ENCODE data around the gene ANTXRL. TPM values are rescaled to one million over a fixed set of nuclear protein-coding genes. Genes with fewer than 3 reads are reported as not detected.

ANTXRL gene
- total and polyA plus RNA-seq, 8 donors, result 0.15 TPM; not detected in 7

GRCh38 chr10:46288601-46289206 is 1.9 kb downstream of the ANTXRL start:
- no peaks in the 10 kb centered on the region for H3K27me3 ChIP-seq
- no peak for FAIRE-seq
- no peak overlapping the region for H3K27ac ChIP-seq
- DNase-seq, result peak in 1 of 6 donors; percentile 8
- H3K4me1 ChIP-seq, result no peaks in the 10 kb centered on the region
- H3K9me3 ChIP-seq, result no peaks in the 10 kb centered on the region
- no peak for ATAC-seq
- no peak overlapping the region for H3K4me3 ChIP-seq
- no peaks in the 10 kb centered on the region for H3K36me3 ChIP-seq
- no peak for TF ChIP-seq CTCF (IDR thresholded peaks at IDR 0.05)
- intact Hi-C loops (cut with DNase I), result loop anchor here in 1 of 3 donors (10.0 kb wide), 1 partner anchor 1096 kb away; the partner anchor contains the start of gene ZNF488
- WGBS, 2 donors, result 83 to 85% methylated on average over 6 of the region's 6 CpGs

- Histone ChIP-seq H3K4me1 (no peaks in the 10 kb centered on the region), H3K9me3 (no peaks in the 10 kb centered on the region), H3K36me3 (no peaks in the 10 kb centered on the region), H3K27me3 (no peaks in the 10 kb centered on the region), H3K4me3 (no peak overlapping the region), H3K27ac (no peak overlapping the region)
- FAIRE-seq (no peak), DNase-seq (no peak), ATAC-seq (no peak)
- no peak for TF ChIP-seq CTCF (IDR thresholded peaks at IDR 0.05)
- intact Hi-C loops (cut with DNase I), result loop anchor here in 1 of 3 donors (10.0 kb wide), 1 partner anchor 1095 kb away; the partner anchor contains the start of gene ZNF488
- 83 to 85% methylated on average over 7 of the region's 7 CpGs for WGBS, 2 donors
Measured at GRCh38 chr10:46289209-46289810, 2.5 kb downstream of the ANTXRL start.

GRCh38 chr10:46290101-46290886 is 3.5 kb downstream of the ANTXRL start:
- Histone ChIP-seq H3K27me3 (no peaks in the 10 kb centered on the region), H3K36me3 (no peaks in the 10 kb centered on the region), H3K9me3 (no peaks in the 10 kb centered on the region), H3K4me1 (no peaks in the 10 kb centered on the region), H3K4me3 (no peak overlapping the region), H3K27ac (no peak overlapping the region)
- FAIRE-seq (no peak), ATAC-seq (no peak), DNase-seq (peak in 1 of 6 donors; percentile 45)
- no peak for TF ChIP-seq CTCF (IDR thresholded peaks at IDR 0.05)
- 84 to 88% methylated on average over 15 of the region's 15 CpGs for WGBS, 2 donors
- intact Hi-C loops (cut with DNase I), result no loop called here

- Histone ChIP-seq H3K4me3 (no peak overlapping the region), H3K36me3 (no peaks in the 10 kb centered on the region), H3K9me3 (no peaks in the 10 kb centered on the region), H3K4me1 (no peaks in the 10 kb centered on the region), H3K27ac (no peak overlapping the region), H3K27me3 (no peaks in the 10 kb centered on the region)
- no peak for TF ChIP-seq CTCF (IDR thresholded peaks at IDR 0.05)
- FAIRE-seq (no peak), DNase-seq (peak in 1 of 6 donors; percentile 47), ATAC-seq (no peak)
- intact Hi-C loops (cut with DNase I), result no loop called here
- WGBS, 2 donors, result 45 to 47% methylated on average over 10 of the region's 10 CpGs
Measured at GRCh38 chr10:46291817-46292572, 5.2 kb downstream of the ANTXRL start.

Measured in pancreas (tissue), 10 donors.